ENCODE data around the gene C9orf72.
"Not testable (repeated sequence)": the region's sequence is repeated elsewhere in the genome, so short reads cannot be mapped to it uniquely, and the experiment has no call there.

The C9orf72 gene

GRCh38 chr9:27510780-27511179 is 62.5 kb downstream of the C9orf72 start:
- no peak for DNase-seq

GRCh38 chr9:27506981-27507380 is 66.3 kb downstream of the C9orf72 start:
- peak; percentile 62 for DNase-seq

GRCh38 chr9:27505744-27506161 is 67.5 kb downstream of the C9orf72 start:
- peak; percentile 25 for DNase-seq

- no peak for DNase-seq
These were observed 69.0 kb downstream of the C9orf72 start for GRCh38 chr9:27504259-27504658.

- no peak for DNase-seq
These were observed 69.7 kb downstream of the C9orf72 start for GRCh38 chr9:27503623-27504022.

- DNase-seq, result not testable (repeated sequence)
These were observed 72.4 kb downstream of the C9orf72 start for GRCh38 chr9:27500902-27501301.

- peak; percentile 81 for DNase-seq
These were observed 73.8 kb downstream of the C9orf72 start for GRCh38 chr9:27499451-27499850.

- no peak for DNase-seq
These were observed 75.3 kb downstream of the C9orf72 start for GRCh38 chr9:27497883-27498417.
